K562 (cell line): ENCODE measurements around the gene UBE2K. TPM values are rescaled to one million over a fixed set of nuclear protein-coding genes. Genes with fewer than 3 reads are reported as not detected.

Experiments used
- EP400 ChIP-seq: fragments of 450-650 bp; IDR thresholded peaks from 2 replicates; pipeline ENCODE4 v1.6.1; 2017; ENCODE audit warnings: antibody characterized with exemption, mild to moderate bottlenecking, moderate library complexity
- EZH2 ChIP-seq: IDR thresholded peaks from 2 replicates; pipeline ENCODE4 v1.6.1; 2012; ENCODE audit warnings: low read depth, mild to moderate bottlenecking, inconsistent platforms, low read length, borderline replicate concordance
- HMGN3 ChIP-seq: IDR thresholded peaks from 2 replicates; pipeline ENCODE4 v1.6.1; 2011; ENCODE audit warnings: borderline replicate concordance, low read depth, mild to moderate bottlenecking, mixed read lengths, low read length; ENCODE audit not compliant: insufficient read length; ENCODE audit errors: extremely low read depth
- MEF2A ChIP-seq: IDR thresholded peaks from 2 replicates; pipeline ENCODE4 v1.6.1; 2011; ENCODE audit warnings: low read depth, mild to moderate bottlenecking, low read length, moderate library complexity; ENCODE audit not compliant: control insufficient read depth
- MEIS2 ChIP-seq: fragments of 450-650 bp; IDR thresholded peaks from 2 replicates; pipeline ENCODE4 v1.6.1; 2014; ENCODE audit warnings: mild to moderate bottlenecking; ENCODE audit not compliant: partially characterized antibody
- MLLT1 ChIP-seq, 2 experiments: fragments of 450-650 bp; IDR thresholded peaks; 2 replicates each; pipeline ENCODE4 v1.6.1; 2016
- NR3C1 ChIP-seq: sonication (generic); formaldehyde crosslinking; IDR thresholded peaks from 2 replicates; pipeline ENCODE4 v1.8.1; 2022; ENCODE audit warnings: missing genetic modification reagents
- PKNOX1 ChIP-seq: fragments of 450-650 bp; IDR thresholded peaks from 2 replicates; pipeline ENCODE4 v1.6.1; 2016
- POU5F1 ChIP-seq: fragments of 150-350 bp; IDR thresholded peaks from 2 replicates; pipeline ENCODE4 v1.6.1; 2014; ENCODE audit warnings: borderline replicate concordance, low read length, low read depth, mild to moderate bottlenecking; ENCODE audit not compliant: partially characterized antibody
- PREB ChIP-seq: sonication (generic); formaldehyde crosslinking; IDR thresholded peaks from 2 replicates; pipeline ENCODE4 v1.8.1; 2023; ENCODE audit warnings: mild to moderate bottlenecking, missing genetic modification reagents
- SIN3A ChIP-seq, 2 experiments: fragments of 150-350 bp in 1 of 2; IDR thresholded peaks; 2 replicates each; pipeline ENCODE4 v1.6.1; 2011 to 2016; ENCODE audit warnings: borderline replicate concordance in 2 of 2, low read depth in 2 of 2, low read length in 2 of 2, mild to moderate bottlenecking in 2 of 2, moderate library complexity in 2 of 2; ENCODE audit not compliant: control insufficient read depth in 1 of 2
- ZFP30 ChIP-seq: fragments of 250-450 bp; sonication (Bioruptor Pico); IDR thresholded peaks from 2 replicates; pipeline ENCODE4 v1.8.0; 2022; ENCODE audit warnings: moderate library complexity, mild to moderate bottlenecking, inconsistent platforms, borderline replicate concordance
- ZNF224 ChIP-seq: sonication (generic); formaldehyde crosslinking; IDR thresholded peaks from 2 replicates; pipeline ENCODE4 v1.8.0; 2022; ENCODE audit warnings: mild to moderate bottlenecking, missing genetic modification reagents
- ZNF253 ChIP-seq: fragments of 250-450 bp; sonication (Bioruptor Pico); conservative IDR thresholded peaks from 2 replicates; pipeline ENCODE4 v1.6.1; 2021; ENCODE audit warnings: mild to moderate bottlenecking
- ZNF274 ChIP-seq: IDR thresholded peaks from 2 replicates; pipeline ENCODE4 v1.6.1; 2011; ENCODE audit warnings: low read depth, mild to moderate bottlenecking, low read length, moderate library complexity, borderline replicate concordance
- ZNF584 ChIP-seq: fragments of 200-800 bp; sonication (Bioruptor generic); IDR thresholded peaks from 2 replicates; pipeline ENCODE4 v1.6.1; 2016; ENCODE audit warnings: low read depth, mild to moderate bottlenecking, missing genetic modification characterization, missing compliant biosample characterization
- polyA plus RNA-seq, 8 experiments: library from polyadenylated mRNA; depleted of rRNA in 4 of 8; stranded (reverse) in 5 of 8; unstranded in 3 of 8; fragments of >200 nt; fragmentation: Nextera tagmentation in 2 of 8; fragmentation: Illumina TruSeq in 1 of 8; extraction: Ambion mirVana in 2 of 8; extraction: Trizol in 1 of 8; gene quantifications; 2 replicates each; pipeline versions ENCODE4 v1.2.1 to v1.2.3, GENCODE V29; 2011 to 2014; ENCODE audit warnings: inconsistent platforms in 1 of 8, missing spikeins in 1 of 8
- total RNA-seq, 7 experiments: library from RNA; depleted of rRNA in 6 of 7; stranded (reverse); fragments of >200 nt in 6 of 7; fragmentation: Illumina TruSeq in 2 of 7; extraction: Trizol in 2 of 7; gene quantifications; 2 replicates each; pipeline versions ENCODE4 v1.2.1 to v1.2.3, GENCODE V29; 2011 to 2021; ENCODE audit warnings: low replicate concordance in 1 of 7

The UBE2K gene
- total and polyA plus RNA-seq, 9 of the 15 experiments (the other 6 are each of a cell fraction or from before 2014, with no cell fraction given) = 29.8 to 190 (median 62.6) TPM

GRCh38 chr4:39710098-39710896, 12.4 kb downstream of the UBE2K start (continued):
- TF ChIP-seq EP400 = no peak
- no peak for TF ChIP-seq MEF2A
- TF ChIP-seq MLLT1 (IDR thresholded peaks at IDR 0.05) = no peak
- TF ChIP-seq EZH2 = no peak
- no peak for TF ChIP-seq NR3C1 (CRISPR knock-in tag)
- no peak for TF ChIP-seq ZNF584
- TF ChIP-seq POU5F1 = no peak
- no peak for TF ChIP-seq PREB
- TF ChIP-seq ZNF274 = no peak
- no peak for TF ChIP-seq ZNF253 (CRISPR knock-in tag)
- TF ChIP-seq SIN3A (IDR thresholded peaks at IDR 0.05; ENCODE audit: borderline replicate concordance in 2 of 2, control insufficient read depth in 1 of 2, low read depth in 2 of 2, low read length in 2 of 2) = no peak
- TF ChIP-seq PKNOX1 = 0 out of 2 replicates have a peak, but pooled peaks have one; percentile 22
- TF ChIP-seq ZFP30 (CRISPR knock-in tag) = no peak
- TF ChIP-seq ZNF224 = no peak
- peak; percentile 59 for TF ChIP-seq MEIS2
- TF ChIP-seq HMGN3 = no peak
